Glutamatergic neuron (in vitro differentiated cells): ENCODE results near the gene DPYSL4. TPM values are rescaled to one million over a fixed set of nuclear protein-coding genes. Genes with fewer than 3 reads are reported as not detected.

Source experiments
- DNase-seq: peaks from one replicate; pipeline ENCODE4 v3.0.0; 2022
- H3K27ac Mint-ChIP-seq: one replicate; pipeline ENCODE4 v1.8.0; 2020; ENCODE audit warnings: mild to moderate bottlenecking, mixed read lengths, inconsistent platforms; ENCODE audit not compliant: unreplicated experiment
- H3K27me3 Mint-ChIP-seq: one replicate; pipeline ENCODE4 v1.8.0; 2020; ENCODE audit warnings: mild to moderate bottlenecking, moderate library complexity, mixed read lengths, inconsistent platforms; ENCODE audit not compliant: unreplicated experiment
- H3K36me3 Mint-ChIP-seq: one replicate; pipeline ENCODE4 v1.8.0; 2020; ENCODE audit warnings: mild to moderate bottlenecking, mixed read lengths, inconsistent platforms; ENCODE audit not compliant: unreplicated experiment
- H3K4me1 Mint-ChIP-seq: one replicate; pipeline ENCODE4 v1.8.0; 2020; ENCODE audit warnings: mild to moderate bottlenecking, low read depth, mixed read lengths, inconsistent platforms; ENCODE audit not compliant: unreplicated experiment
- H3K4me3 Mint-ChIP-seq: one replicate; pipeline ENCODE4 v1.8.0; 2020; ENCODE audit warnings: mild to moderate bottlenecking, mixed read lengths, inconsistent platforms; ENCODE audit not compliant: unreplicated experiment
- H3K9me3 Mint-ChIP-seq: one replicate; pipeline ENCODE4 v1.8.0; 2020; ENCODE audit warnings: mild to moderate bottlenecking, moderate library complexity, mixed read lengths, inconsistent platforms; ENCODE audit not compliant: unreplicated experiment
- total RNA-seq: library from RNA; stranded (reverse); fragmentation: NEBNext Ultra II Directional; extraction: Animal tissue kit (Norgen Biotek cat#: 25700); gene quantifications from one replicate; pipeline ENCODE4 v1.2.1, GENCODE V29; 2021; ENCODE audit not compliant: unreplicated experiment
- TF ChIP-seq, protein P1 (sequence below): fragments of 200-600 bp; sonication (generic); IDR thresholded peaks from one replicate; pipeline ENCODE4 v1.5.0; 2021; ENCODE audit not compliant: partially characterized antibody, unreplicated experiment

DPYSL4 gene
- total RNA-seq, 1 donor from 2014 or later: 402 TPM

DNA sequence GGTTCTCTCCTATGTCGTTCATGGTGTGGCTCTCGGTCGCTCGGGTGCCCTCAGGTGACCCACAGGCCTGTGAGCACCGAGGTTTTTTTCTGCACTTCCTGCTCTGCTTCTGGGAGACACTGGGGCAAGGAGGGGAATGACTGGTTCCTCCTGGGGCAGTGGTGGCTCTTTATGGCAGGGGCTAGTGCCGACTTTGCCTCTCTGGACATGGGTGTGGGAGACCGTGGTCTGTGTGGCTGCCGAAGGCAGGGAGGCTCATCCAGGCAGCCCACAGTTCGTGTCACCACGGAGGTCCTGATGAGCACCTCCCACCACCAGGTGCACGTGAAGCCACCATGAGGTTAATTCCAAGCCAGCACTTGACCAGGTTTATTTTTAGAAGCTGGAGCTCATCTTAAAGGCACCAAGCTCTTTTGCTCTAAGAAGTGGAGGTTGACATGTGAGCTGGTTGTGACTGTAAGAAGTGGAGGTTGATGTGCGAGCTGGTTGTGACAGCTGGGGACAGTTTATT is 24.7 kb upstream of the DPYSL4 start:
- peaks cover 2% of the 10 kb centered on the region for H3K27me3 Mint-ChIP-seq
- no peak overlapping the region for H3K4me3 Mint-ChIP-seq
- TF ChIP-seq, protein P1, sequence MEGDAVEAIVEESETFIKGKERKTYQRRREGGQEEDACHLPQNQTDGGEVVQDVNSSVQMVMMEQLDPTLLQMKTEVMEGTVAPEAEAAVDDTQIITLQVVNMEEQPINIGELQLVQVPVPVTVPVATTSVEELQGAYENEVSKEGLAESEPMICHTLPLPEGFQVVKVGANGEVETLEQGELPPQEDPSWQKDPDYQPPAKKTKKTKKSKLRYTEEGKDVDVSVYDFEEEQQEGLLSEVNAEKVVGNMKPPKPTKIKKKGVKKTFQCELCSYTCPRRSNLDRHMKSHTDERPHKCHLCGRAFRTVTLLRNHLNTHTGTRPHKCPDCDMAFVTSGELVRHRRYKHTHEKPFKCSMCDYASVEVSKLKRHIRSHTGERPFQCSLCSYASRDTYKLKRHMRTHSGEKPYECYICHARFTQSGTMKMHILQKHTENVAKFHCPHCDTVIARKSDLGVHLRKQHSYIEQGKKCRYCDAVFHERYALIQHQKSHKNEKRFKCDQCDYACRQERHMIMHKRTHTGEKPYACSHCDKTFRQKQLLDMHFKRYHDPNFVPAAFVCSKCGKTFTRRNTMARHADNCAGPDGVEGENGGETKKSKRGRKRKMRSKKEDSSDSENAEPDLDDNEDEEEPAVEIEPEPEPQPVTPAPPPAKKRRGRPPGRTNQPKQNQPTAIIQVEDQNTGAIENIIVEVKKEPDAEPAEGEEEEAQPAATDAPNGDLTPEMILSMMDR: no peak
- H3K27ac Mint-ChIP-seq: peak overlapping the region; percentile 59
- peaks cover 6% of the 10 kb centered on the region for H3K4me1 Mint-ChIP-seq
- H3K9me3 Mint-ChIP-seq: peaks cover 6% of the 10 kb centered on the region
- no peak for DNase-seq
- H3K36me3 Mint-ChIP-seq: no peaks in the 10 kb centered on the region

DNA sequence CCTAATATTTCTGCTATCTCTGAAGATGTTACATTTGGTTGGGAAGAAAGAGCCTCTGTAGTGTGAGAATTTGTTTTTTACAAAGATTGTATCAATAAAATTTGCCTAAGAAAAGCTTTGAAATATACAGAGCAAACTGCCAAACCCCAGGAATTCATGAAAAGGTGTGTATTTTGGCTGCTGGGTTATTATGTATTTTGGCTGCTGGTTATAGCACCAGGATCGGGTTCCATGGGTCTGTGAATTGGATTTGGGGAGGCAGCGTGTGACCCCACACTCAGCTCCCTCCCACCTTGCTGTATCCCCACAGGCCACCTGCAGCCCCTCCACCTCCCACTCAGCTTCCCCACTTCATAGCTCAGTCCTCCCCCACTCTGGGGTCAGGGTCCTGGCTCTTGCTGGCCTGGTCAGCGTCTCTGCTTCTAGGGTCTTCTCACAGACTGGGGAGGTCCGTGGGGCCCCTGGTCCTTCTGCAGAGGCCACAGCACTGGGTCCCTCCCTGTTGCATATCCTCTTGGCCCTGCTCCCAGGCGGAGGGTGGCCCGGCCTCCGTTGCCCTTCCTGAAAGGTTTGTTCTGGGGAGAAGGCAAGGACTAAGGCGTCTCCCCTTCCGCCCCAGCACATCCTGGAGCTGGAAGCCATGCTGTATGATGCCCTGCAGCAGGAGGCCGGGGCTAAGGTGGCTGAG is 24.0 kb upstream of the DPYSL4 start:
- H3K4me3 Mint-ChIP-seq: no peak overlapping the region
- TF ChIP-seq, protein P1: no peak
- H3K4me1 Mint-ChIP-seq: peaks cover 6% of the 10 kb centered on the region

DNA sequence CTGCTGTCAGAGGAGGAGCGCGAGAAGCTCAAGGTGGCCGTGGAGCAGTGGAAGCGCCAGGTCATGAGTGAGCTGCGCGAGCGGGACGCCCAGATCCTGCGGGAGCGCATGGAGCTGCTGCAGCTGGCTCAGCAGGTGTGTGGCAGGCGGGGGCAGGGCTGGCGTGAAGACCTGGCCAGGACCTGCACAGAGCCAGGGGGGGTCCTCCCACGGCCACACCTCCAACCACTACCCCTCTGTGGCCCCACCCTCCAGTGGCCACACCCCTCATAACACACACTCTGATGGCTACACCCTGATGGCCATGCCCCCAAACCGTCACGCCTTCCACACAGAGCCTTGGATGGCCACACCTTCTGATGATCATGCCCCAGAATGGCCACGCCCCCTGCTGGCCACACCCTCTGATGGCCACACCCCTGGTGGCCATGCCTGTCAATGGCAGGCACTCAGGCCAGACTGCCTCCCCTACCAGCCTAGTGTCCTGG is 23.4 kb upstream of the DPYSL4 start:
- H3K4me1 Mint-ChIP-seq: peaks cover 6% of the 10 kb centered on the region
- TF ChIP-seq, protein P1: peak; percentile 91
- H3K27me3 Mint-ChIP-seq: no peaks in the 10 kb centered on the region
- no peak overlapping the region for H3K27ac Mint-ChIP-seq
- H3K9me3 Mint-ChIP-seq: peaks cover 5% of the 10 kb centered on the region
- no peaks in the 10 kb centered on the region for H3K36me3 Mint-ChIP-seq
- DNase-seq: peak; percentile 80
- no peak overlapping the region for H3K4me3 Mint-ChIP-seq

More for the DNA sequence above, 24.0 kb upstream of the DPYSL4 start:
- Mint-ChIP-seq H3K36me3 (no peaks in the 10 kb centered on the region), H3K9me3 (peaks cover 6% of the 10 kb centered on the region), H3K27me3 (peaks cover 2% of the 10 kb centered on the region), H3K27ac (no peak overlapping the region)
- no peak for DNase-seq

DNA sequence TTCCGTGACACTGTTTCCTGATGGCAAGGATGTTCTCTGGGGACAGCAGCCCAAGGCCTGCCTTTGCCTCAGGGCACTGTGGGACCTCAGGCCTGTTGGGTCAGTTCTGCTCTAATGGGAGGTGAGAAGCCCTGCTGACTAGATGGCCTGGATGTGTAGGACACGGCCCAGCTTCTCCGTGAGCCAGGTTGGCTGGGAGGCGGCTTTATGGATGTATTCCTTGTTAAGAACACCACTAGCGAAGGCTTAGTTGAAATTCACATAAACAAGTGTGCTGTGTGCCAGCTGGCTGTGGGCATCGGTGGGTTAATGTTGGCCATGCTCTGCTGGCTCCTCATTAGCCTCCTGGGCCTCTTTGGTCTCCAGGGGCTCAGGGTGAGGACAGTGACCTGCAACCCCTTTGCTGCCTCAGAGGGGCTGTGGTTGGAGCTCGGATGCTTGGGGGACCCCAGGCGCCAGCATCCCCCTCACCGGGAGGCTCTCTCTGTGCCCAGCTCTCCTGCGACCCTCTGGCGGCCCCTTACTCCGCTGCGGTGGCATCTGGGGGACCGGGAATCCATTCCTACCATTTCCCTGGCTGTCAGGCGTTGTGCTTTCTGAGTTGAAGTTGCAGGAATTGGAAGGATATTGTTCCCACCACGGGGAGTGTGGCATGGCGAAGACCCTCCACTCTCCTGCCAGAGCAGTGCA is 22.8 kb upstream of the DPYSL4 start:
- peaks cover 5% of the 10 kb centered on the region for H3K9me3 Mint-ChIP-seq
- no peaks in the 10 kb centered on the region for H3K27me3 Mint-ChIP-seq
- no peak for DNase-seq
- TF ChIP-seq, protein P1: peak; percentile 24
- H3K4me1 Mint-ChIP-seq: peaks cover 6% of the 10 kb centered on the region
- H3K27ac Mint-ChIP-seq: no peak overlapping the region
- no peaks in the 10 kb centered on the region for H3K36me3 Mint-ChIP-seq
- no peak overlapping the region for H3K4me3 Mint-ChIP-seq
